Tibial nerve (tissue), 4 donors: ENCODE measurements around the gene CCDC60.

Source experiments
- EP300 ChIP-seq, 2 donors: sonication (generic); formaldehyde crosslinking; IDR thresholded peaks; one replicate each; pipeline ENCODE4 v1.6.1; 2017; ENCODE audit warnings: antibody characterized with exemption in 2 of 2, mild to moderate bottlenecking in 1 of 2
- POLR2A ChIP-seq, 2 donors: fragments of 450-650 bp; IDR thresholded peaks; one replicate each; pipeline ENCODE4 v1.6.1; 2017; ENCODE audit warnings: antibody characterized with exemption in 2 of 2, mild to moderate bottlenecking in 2 of 2, moderate library complexity in 2 of 2
- TF ChIP-seq, protein P1 (sequence below), 5 experiments: fragments of 200-600 bp in 3 of 5; fragments of 450-650 bp in 2 of 5; sonication (generic) in 3 of 5; IDR thresholded peaks; one replicate each; pipeline ENCODE4 v1.5.1; 2016 to 2019; ENCODE audit warnings: antibody characterized with exemption in 5 of 5, mild to moderate bottlenecking in 3 of 5, moderate library complexity in 2 of 5

DNA sequence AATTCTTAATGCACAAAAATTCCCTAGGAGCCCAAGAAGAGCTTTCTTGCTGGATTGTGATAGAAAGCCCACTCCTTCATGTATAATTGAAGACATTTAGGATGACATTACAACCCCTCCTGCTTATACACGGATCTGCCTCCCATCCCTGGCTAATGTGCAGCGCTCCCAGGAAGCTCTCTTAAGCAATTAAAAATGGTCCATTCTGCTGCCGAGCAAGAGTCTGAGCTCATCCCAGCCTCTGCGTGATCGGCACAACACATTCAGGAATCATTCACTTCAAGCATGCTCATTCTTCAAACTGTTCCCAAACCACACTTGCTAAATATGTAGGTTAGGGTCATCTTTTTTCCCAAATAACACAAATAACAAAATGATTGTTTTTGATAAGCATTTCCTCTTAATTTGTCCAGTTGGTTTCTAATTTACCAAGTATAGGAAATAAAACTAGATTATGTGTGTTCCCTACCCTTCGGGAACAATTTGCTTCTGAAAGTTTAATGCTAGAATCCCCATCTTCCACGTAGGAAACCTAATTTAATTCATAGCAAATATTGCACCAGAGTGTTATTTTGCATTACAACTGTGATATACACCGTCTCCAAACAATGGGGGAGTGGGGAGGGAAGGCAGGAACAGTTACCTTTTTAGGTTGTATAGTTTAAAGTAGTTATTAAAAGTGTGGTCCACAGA is 241.7 kb downstream of the CCDC60 start:
- TF ChIP-seq, protein P1, sequence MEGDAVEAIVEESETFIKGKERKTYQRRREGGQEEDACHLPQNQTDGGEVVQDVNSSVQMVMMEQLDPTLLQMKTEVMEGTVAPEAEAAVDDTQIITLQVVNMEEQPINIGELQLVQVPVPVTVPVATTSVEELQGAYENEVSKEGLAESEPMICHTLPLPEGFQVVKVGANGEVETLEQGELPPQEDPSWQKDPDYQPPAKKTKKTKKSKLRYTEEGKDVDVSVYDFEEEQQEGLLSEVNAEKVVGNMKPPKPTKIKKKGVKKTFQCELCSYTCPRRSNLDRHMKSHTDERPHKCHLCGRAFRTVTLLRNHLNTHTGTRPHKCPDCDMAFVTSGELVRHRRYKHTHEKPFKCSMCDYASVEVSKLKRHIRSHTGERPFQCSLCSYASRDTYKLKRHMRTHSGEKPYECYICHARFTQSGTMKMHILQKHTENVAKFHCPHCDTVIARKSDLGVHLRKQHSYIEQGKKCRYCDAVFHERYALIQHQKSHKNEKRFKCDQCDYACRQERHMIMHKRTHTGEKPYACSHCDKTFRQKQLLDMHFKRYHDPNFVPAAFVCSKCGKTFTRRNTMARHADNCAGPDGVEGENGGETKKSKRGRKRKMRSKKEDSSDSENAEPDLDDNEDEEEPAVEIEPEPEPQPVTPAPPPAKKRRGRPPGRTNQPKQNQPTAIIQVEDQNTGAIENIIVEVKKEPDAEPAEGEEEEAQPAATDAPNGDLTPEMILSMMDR (IDR thresholded peaks at IDR 0.05) = no peak
- TF ChIP-seq POLR2A (IDR thresholded peaks at IDR 0.05) (no peak), EP300 (IDR thresholded peaks at IDR 0.05) (no peak)
